GM10847 (cell line): ENCODE data around the gene RIN1.

Source experiments
- POLR2A ChIP-seq: IDR thresholded peaks from 2 replicates; pipeline ENCODE4 v1.6.1; 2011; ENCODE audit not compliant: insufficient read length; ENCODE audit errors: extremely low read depth

The RIN1 gene

GRCh38 chr11:66282468-66283455, 53.5 kb downstream of the RIN1 start:
- TF ChIP-seq POLR2A: peak; percentile 16
